GM13977 (cell line): Measurements from ENCODE around the gene RXFP4.

Source experiments
- DNase-seq: peaks from one replicate; pipeline ENCODE4 v3.0.0; 2012; ENCODE audit warnings: low spot score
- CTCF ChIP-seq: IDR thresholded peaks from 2 replicates; pipeline ENCODE4 v1.5.1; 2012; ENCODE audit warnings: mild to moderate bottlenecking, control low read depth; ENCODE audit not compliant: insufficient read depth; ENCODE audit errors: extremely low read depth, missing control alignments
- in situ Hi-C: fragments of 300-500 bp; cut with MboI; formaldehyde crosslinking; loops from one replicate; pipeline ENCODE4 v1.12.0; 2022; ENCODE audit warnings: low sequenced_read_pairs, low pct_unique_long_range_greater_than_20kb, mixed read lengths, inconsistent platforms; ENCODE audit not compliant: unreplicated experiment

RXFP4 gene

GRCh38 chr1:155976062-155976912 lies 34.8 kb downstream of the RXFP4 start:
- in situ Hi-C loops: no loop called here
- no peak for TF ChIP-seq CTCF
- DNase-seq: peak; percentile 59

- no peak for TF ChIP-seq CTCF
- in situ Hi-C loops: no loop called here
Observed at GRCh38 chr1:155976913-155977689, 35.7 kb downstream of the RXFP4 start.

GRCh38 chr1:155977690-155978324 lies 36.4 kb downstream of the RXFP4 start:
- peak; percentile 68 for DNase-seq
- in situ Hi-C loops: no loop called here
- no peak for TF ChIP-seq CTCF

More at GRCh38 chr1:155976913-155977689, 35.7 kb downstream of the RXFP4 start:
- DNase-seq: no peak

- in situ Hi-C loops: no loop called here
- TF ChIP-seq CTCF: peak; percentile 52
- DNase-seq: peak; percentile 91
Observed at GRCh38 chr1:155978325-155978972, 37.0 kb downstream of the RXFP4 start, which contains the start of gene ARHGEF2. Gene ARHGEF2, minus strand, starts transcription at chr1:155978547. Its CDS starts 120 bp downstream, at chr1:155978427.

- TF ChIP-seq CTCF: no peak
- in situ Hi-C loops: no loop called here
- DNase-seq: peak; percentile 62
Observed at GRCh38 chr1:155978973-155979429, 37.6 kb downstream of the RXFP4 start.
